H1 (cell line): ENCODE measurements around the gene KDR. TPM values are rescaled to one million over a fixed set of nuclear protein-coding genes. Genes with fewer than 3 reads are reported as not detected.

Experiments used
- CTCF ChIA-PET: fragments of 300-600 bp; sonication (Branson Sonifier 250); formaldehyde crosslinking; loops from one replicate; lab custom pipeline; 2021; ENCODE audit not compliant: partially characterized antibody; lab: Charles Lee
- POLR2A ChIA-PET: fragments of 300-600 bp; sonication (Branson Sonifier 250); formaldehyde crosslinking; loops from one replicate; lab custom pipeline; 2021; ENCODE audit warnings: inconsistent platforms; ENCODE audit not compliant: partially characterized antibody; lab: Charles Lee
- DNase-seq, 2 experiments: peaks; one replicate each; pipeline versions ENCODE4 v3.0.0 to v3.0.0-alpha.2; 2010 to 2022; ENCODE audit warnings: low spot score in 2 of 2, low read depth in 1 of 2, mixed read lengths in 1 of 2
- FAIRE-seq: peaks from 2 replicates; lab custom pipeline; 2011; peaks lifted over from hg19 to GRCh38; lab: Jason Lieb, UNC
- H2AFZ ChIP-seq: 2 replicates; pipeline ENCODE4 v1.8.1; 2012; ENCODE audit warnings: low read length, inconsistent platforms
- H2AK5ac ChIP-seq: 2 replicates; pipeline ENCODE4 v1.6.1; 2013; ENCODE audit warnings: low read depth, low read length
- H2BK120ac ChIP-seq: replicated peaks from 2 replicates; pipeline ENCODE3; 2013; ENCODE audit warnings: low read depth, low read length, inconsistent platforms
- H2BK12ac ChIP-seq: 2 replicates; pipeline ENCODE4 v1.6.1; 2013; ENCODE audit warnings: low read depth, low read length
- H2BK15ac ChIP-seq: 2 replicates; pipeline ENCODE4 v1.6.1; 2013; ENCODE audit warnings: low read length
- H2BK20ac ChIP-seq: 2 replicates; pipeline ENCODE4 v1.6.1; 2013; ENCODE audit warnings: low read length
- H2BK5ac ChIP-seq: 2 replicates; pipeline ENCODE4 v1.6.1; 2013; ENCODE audit warnings: low read depth, low read length
- H3K14ac ChIP-seq: 2 replicates; pipeline ENCODE4 v1.6.1; 2013; ENCODE audit warnings: inconsistent platforms; ENCODE audit not compliant: insufficient read length
- H3K18ac ChIP-seq: 2 replicates; pipeline ENCODE4 v1.6.1; 2013; ENCODE audit warnings: low read length; ENCODE audit errors: extremely low read depth
- H3K23ac ChIP-seq: 2 replicates; pipeline ENCODE4 v1.6.1; 2013; ENCODE audit warnings: inconsistent platforms; ENCODE audit not compliant: insufficient read length
- H3K23me2 ChIP-seq: 2 replicates; pipeline ENCODE4 v1.6.1; 2013; ENCODE audit warnings: low read depth, low read length
- H3K27ac ChIP-seq: 2 replicates; pipeline ENCODE4 v1.6.1; 2011; ENCODE audit warnings: low read depth, low read length, inconsistent platforms
- H3K27me3 ChIP-seq, 4 experiments: replicated peaks in 1 of 4; 1 replicate in 1 of 4; 2 replicates in 3 of 4; pipeline versions ENCODE4 v1.6.1 to v1.8.1; 2011 to 2013; ENCODE audit warnings: low read length in 3 of 4, mild to moderate bottlenecking in 3 of 4, inconsistent platforms in 2 of 4, mixed read lengths in 2 of 4, moderate library complexity in 1 of 4; ENCODE audit not compliant: control insufficient read depth in 3 of 4, insufficient read depth in 3 of 4; ENCODE audit errors: extremely low read depth in 1 of 4
- H3K36me3 ChIP-seq, 4 experiments: 2 replicates each; pipeline versions ENCODE4 v1.6.1 to v1.8.1; 2011 to 2013; ENCODE audit warnings: mild to moderate bottlenecking in 4 of 4, low read length in 3 of 4, moderate library complexity in 2 of 4, control low read depth in 1 of 4, inconsistent platforms in 1 of 4; ENCODE audit not compliant: insufficient read depth in 4 of 4, control insufficient read depth in 2 of 4
- H3K4ac ChIP-seq: replicated peaks from 2 replicates; pipeline ENCODE3; 2013; ENCODE audit warnings: low read length, low read depth, mixed read lengths, inconsistent platforms; ENCODE audit not compliant: insufficient read length
- H3K4me1 ChIP-seq, 4 experiments: replicated peaks in 1 of 4; 1 replicate in 1 of 4; 2 replicates in 3 of 4; pipeline versions ENCODE4 v1.6.1 to v1.8.1; 2011 to 2013; ENCODE audit warnings: low read length in 3 of 4, inconsistent platforms in 2 of 4, mixed read lengths in 1 of 4; ENCODE audit not compliant: insufficient read depth in 4 of 4, control insufficient read depth in 3 of 4
- H3K4me2 ChIP-seq, 2 experiments: 2 replicates each; pipeline versions ENCODE4 v1.6.1 to v1.8.1; 2011 to 2013; ENCODE audit warnings: low read depth in 2 of 2, low read length in 2 of 2, control low read depth in 1 of 2, inconsistent platforms in 1 of 2, mild to moderate bottlenecking in 1 of 2; ENCODE audit not compliant: insufficient read depth in 1 of 2
- H3K4me3 ChIP-seq, 4 experiments: fragments of 200-600, 300-600 bp in 1 of 4; sonication (generic), shearing (Covaris generic), sonication (Bioruptor Twin) in 1 of 4; 2 replicates each; pipeline versions ENCODE4 v1.5.1 to v1.8.1; 2011 to 2016; ENCODE audit warnings: low read length in 4 of 4, low read depth in 3 of 4, control low read depth in 2 of 4, inconsistent platforms in 2 of 4, mild to moderate bottlenecking in 2 of 4, mixed read lengths in 1 of 4, moderate library complexity in 1 of 4; ENCODE audit not compliant: insufficient read depth in 2 of 4; ENCODE audit errors: extremely low read depth in 1 of 4
- H3K56ac ChIP-seq: replicated peaks from 2 replicates; pipeline ENCODE3; 2013; ENCODE audit warnings: low read depth, mild to moderate bottlenecking, mixed read lengths, low read length, inconsistent platforms; ENCODE audit not compliant: insufficient read length
- H3K79me1 ChIP-seq: 2 replicates; pipeline ENCODE4 v1.6.1; 2013; ENCODE audit warnings: low read depth, low read length, control low read depth
- H3K79me2 ChIP-seq, 2 experiments: 2 replicates each; pipeline versions ENCODE4 v1.6.1 to v1.8.1; 2012 to 2013; ENCODE audit warnings: low read length in 2 of 2, mild to moderate bottlenecking in 2 of 2, inconsistent platforms in 1 of 2; ENCODE audit not compliant: insufficient read depth in 2 of 2, control insufficient read depth in 1 of 2
- H3K9ac ChIP-seq, 4 experiments: replicated peaks in 1 of 4; 1 replicate in 1 of 4; 2 replicates in 3 of 4; pipeline versions ENCODE4 v1.6.1 to v1.8.1; 2011 to 2013; ENCODE audit warnings: low read depth in 3 of 4, low read length in 3 of 4, control low read depth in 2 of 4, mild to moderate bottlenecking in 2 of 4, moderate library complexity in 2 of 4, inconsistent platforms in 1 of 4; ENCODE audit errors: extremely low read depth in 1 of 4
- H3K9me3 ChIP-seq, 2 experiments: 2 replicates each; pipeline versions ENCODE4 v1.6.1 to v1.8.1; 2012 to 2013; ENCODE audit warnings: mild to moderate bottlenecking in 2 of 2, moderate library complexity in 2 of 2, control low read depth in 1 of 2, inconsistent platforms in 1 of 2, low read depth in 1 of 2, low read length in 1 of 2, mixed read lengths in 1 of 2; ENCODE audit not compliant: insufficient read depth in 2 of 2
- H4K20me1 ChIP-seq, 2 experiments: replicated peaks in 1 of 2; 2 replicates each; pipeline versions ENCODE3 to v1.8.1; 2011 to 2013; ENCODE audit warnings: inconsistent platforms in 2 of 2, low read length in 2 of 2, mild to moderate bottlenecking in 1 of 2; ENCODE audit not compliant: insufficient read depth in 2 of 2, control insufficient read depth in 1 of 2
- H4K5ac ChIP-seq: 2 replicates; pipeline ENCODE4 v1.6.1; 2013; ENCODE audit warnings: low read length, low read depth, mixed read lengths, inconsistent platforms; ENCODE audit not compliant: insufficient read length
- H4K8ac ChIP-seq: 2 replicates; pipeline ENCODE4 v1.8.0; 2013; ENCODE audit warnings: mild to moderate bottlenecking, moderate library complexity, low read length, inconsistent platforms; ENCODE audit not compliant: insufficient read depth; ENCODE audit errors: extremely low read depth
- H4K91ac ChIP-seq: replicated peaks from 2 replicates; pipeline ENCODE3; 2013; ENCODE audit warnings: low read length, mixed read lengths, inconsistent platforms; ENCODE audit not compliant: insufficient read length
- ASH2L ChIP-seq: fragments of 200-600, 300-600 bp; sonication (generic); IDR thresholded peaks from one replicate; pipeline ENCODE4 v1.7.1; 2017; ENCODE audit warnings: low read length
- CBX5 ChIP-seq: fragments of 300-800, 300-1000 bp; sonication (generic); IDR thresholded peaks from 2 replicates; pipeline ENCODE4 v1.7.1; 2016; ENCODE audit warnings: antibody characterized with exemption, low read length, low read depth
- EP300 ChIP-seq, 2 experiments: IDR thresholded peaks; 1 replicate in 1 of 2; 2 replicates in 1 of 2; pipeline ENCODE4 v1.6.1; 2011 to 2012; ENCODE audit warnings: low read depth in 2 of 2, low read length in 2 of 2, mild to moderate bottlenecking in 2 of 2, borderline replicate concordance in 1 of 2, inconsistent platforms in 1 of 2, moderate library complexity in 1 of 2
- EZH2 ChIP-seq: fragments of 200-600 bp; sonication (generic); IDR thresholded peaks from 2 replicates; pipeline ENCODE4 v1.7.1; 2012; ENCODE audit warnings: low read depth, mild to moderate bottlenecking, moderate library complexity, low read length, inconsistent platforms; ENCODE audit not compliant: severe bottlenecking
- JUN ChIP-seq: IDR thresholded peaks from 2 replicates; pipeline ENCODE4 v1.6.1; 2011; ENCODE audit warnings: low read depth, mild to moderate bottlenecking, improper control_type of control experiment, low read length
- JUND ChIP-seq: IDR thresholded peaks from 2 replicates; pipeline ENCODE4 v1.6.1; 2011; ENCODE audit warnings: mild to moderate bottlenecking, improper control_type of control experiment, low read length
- KDM5A ChIP-seq: fragments of 200-600 bp; IDR thresholded peaks from 2 replicates; pipeline ENCODE4 v1.7.1; 2012; ENCODE audit warnings: mild to moderate bottlenecking, low read length, inconsistent platforms, mixed read lengths
- PHF8 ChIP-seq: fragments of 200-600 bp; sonication (generic); conservative IDR thresholded peaks from 2 replicates; pipeline ENCODE4 v1.7.1; 2012; ENCODE audit warnings: low read depth, mild to moderate bottlenecking, inconsistent platforms, low read length, moderate library complexity
- POLR2A ChIP-seq, 2 experiments: IDR thresholded peaks; 1 replicate in 1 of 2; 2 replicates in 1 of 2; pipeline ENCODE4 v1.6.1; 2011; ENCODE audit warnings: low read depth in 2 of 2, low read length in 2 of 2, mild to moderate bottlenecking in 2 of 2; ENCODE audit errors: control extremely low read depth in 1 of 2
- RNF2 ChIP-seq: fragments of 200-900, 300-1000 bp; sonication (generic); IDR thresholded peaks from 2 replicates; pipeline ENCODE4 v1.7.1; 2016; ENCODE audit warnings: borderline replicate concordance, low read depth, mild to moderate bottlenecking, antibody characterized with exemption, low read length; ENCODE audit not compliant: poor library complexity, severe bottlenecking; ENCODE audit errors: missing control alignments
- SP1 ChIP-seq: IDR thresholded peaks from 2 replicates; pipeline ENCODE4 v1.6.1; 2011; ENCODE audit warnings: low read depth, low read length
- SP4 ChIP-seq: IDR thresholded peaks from 2 replicates; pipeline ENCODE4 v1.6.1; 2012; ENCODE audit warnings: low read length, inconsistent platforms
- SUZ12 ChIP-seq: fragments of 200-600 bp; sonication (generic); IDR thresholded peaks from 2 replicates; pipeline ENCODE4 v1.6.1; 2012; ENCODE audit warnings: mild to moderate bottlenecking, inconsistent platforms, low read length, moderate library complexity, mixed read lengths
- WGBS, 2 experiments: shearing (Covaris generic) in 1 of 2; methylation state at CpG; one replicate each; pipeline versions ENCODE4 v1.1.6 to v1.1.7; 2013 to 2015; ENCODE audit warnings: low lambda C conversion rate in 2 of 2, mixed read lengths in 2 of 2, inconsistent platforms in 1 of 2, low coverage in 1 of 2, missing lambda C conversion rate in 1 of 2; ENCODE audit not compliant: insufficient replicate concordance in 2 of 2, insufficient coverage in 1 of 2, insufficient read length in 1 of 2; ENCODE audit errors: extremely low coverage in 1 of 2, missing lambda C conversion rate in 1 of 2; 5-methylcytosine and 5-hydroxymethylcytosine counted together
- polyA plus RNA-seq, 7 experiments: library from polyadenylated mRNA; depleted of rRNA in 3 of 7; stranded (reverse) in 5 of 7; unstranded in 2 of 7; fragments of >200 nt in 5 of 7; fragments of 200-250 nt in 2 of 7; gene quantifications; 1 replicate in 5 of 7; 2 replicates in 1 of 7; 4 replicates in 1 of 7; pipeline versions ENCODE4 v1.2.1 to v1.2.3, GENCODE V29; 2011 to 2013; ENCODE audit warnings: missing spikeins in 2 of 7, mixed read lengths in 2 of 7
- total RNA-seq: library from RNA; stranded (reverse); fragmentation: NEBNext Ultra II Directional; extraction: Animal tissue kit (Norgen Biotek cat#: 25700); gene quantifications from 2 replicates; pipeline ENCODE4 v1.2.1, GENCODE V29; 2021

KDR gene
- total and polyA plus RNA-seq, 2 of the 8 experiments (the other 6 are each of a cell fraction or from before 2014, with no cell fraction given): 69.3 to 106 TPM

DNA sequence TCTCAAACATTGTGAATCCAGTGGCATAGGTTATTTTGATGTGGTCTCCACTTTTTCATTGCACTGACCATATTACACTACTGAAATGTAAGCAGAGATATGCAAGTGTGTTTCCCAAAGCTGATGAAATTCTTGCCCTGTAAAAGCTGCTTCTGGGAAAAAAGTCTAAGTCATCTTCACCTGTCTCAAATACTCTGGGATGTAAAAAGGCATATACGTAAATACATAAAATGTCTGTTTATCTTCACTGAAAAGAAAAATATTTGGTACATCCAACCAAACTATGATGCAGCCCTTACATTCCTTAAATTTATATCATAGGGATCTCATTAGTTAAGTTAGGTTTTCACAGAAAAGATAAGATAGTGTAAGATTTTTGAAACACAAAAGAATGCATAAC is 7.9 kb downstream of the KDR start:
- no peak overlapping the region for H4K5ac ChIP-seq
- no peak overlapping the region for H3K56ac ChIP-seq
- H3K4ac ChIP-seq: no peak overlapping the region
- H3K14ac ChIP-seq: no peak overlapping the region
- H4K8ac ChIP-seq: no peak overlapping the region
- no peak overlapping the region for H2BK5ac ChIP-seq
- no peaks in the 10 kb centered on the region for H3K27me3 ChIP-seq
- H2AK5ac ChIP-seq: no peak overlapping the region
- DNase-seq (no peak), FAIRE-seq (peak; percentile 60)
- no peak overlapping the region for H3K4me3 ChIP-seq
- H3K23me2 ChIP-seq: no peaks in the 10 kb centered on the region; the same call in 1 of the 2 replicates
- H3K4me1 ChIP-seq: peaks cover 0 to 6% (median 3%) of the 10 kb centered on the region in 4 experiments; a peak in 3 of 7 replicates
- no peak overlapping the region for H3K27ac ChIP-seq
- no peak overlapping the region for H2AFZ ChIP-seq
- no peak overlapping the region for H2BK15ac ChIP-seq
- no peak overlapping the region for H2BK120ac ChIP-seq
- H3K9me3 ChIP-seq: no peaks in the 10 kb centered on the region
- H3K79me1 ChIP-seq: no peaks in the 10 kb centered on the region
- no peak overlapping the region for H3K23ac ChIP-seq
- no peak overlapping the region for H3K4me2 ChIP-seq
- no peak overlapping the region for H2BK20ac ChIP-seq
- peaks cover 0 to 68% of the 10 kb centered on the region in 2 experiments; a peak in 3 of 4 replicates for H3K79me2 ChIP-seq
- peaks cover 15 to 66% (median 40%) of the 10 kb centered on the region in 4 experiments for H3K36me3 ChIP-seq
- 86% methylated on average over 1 of the region's 1 CpG; no CpG with 5 or more reads in 1 of the 2 experiments for WGBS, 2 experiments
- CTCF ChIA-PET: interaction anchor here (1.2 to 2.4 kb wide), 3 partner anchors 10 to 17 kb away, joined by 4 to 8 read pairs (median 6); no protein-coding TSS in a partner anchor
- no peak overlapping the region for H2BK12ac ChIP-seq
- peaks cover 3 to 8% of the 10 kb centered on the region in 2 experiments for H4K20me1 ChIP-seq
- no peak overlapping the region for H3K9ac ChIP-seq
- POLR2A ChIA-PET: interaction anchor here (1.7 kb wide), 1 partner anchor 8 kb away, joined by 3 read pairs; the partner anchor contains the start of gene KDR
- no peak overlapping the region for H4K91ac ChIP-seq
- no peak overlapping the region for H3K18ac ChIP-seq
- no peak for TF ChIP-seq EP300 (IDR thresholded peaks at IDR 0.05; ENCODE audit: borderline replicate concordance in 1 of 2, low read depth in 2 of 2, low read length in 2 of 2)
- TF ChIP-seq SP4: no peak
- TF ChIP-seq CBX5: no peak
- no peak for TF ChIP-seq RNF2
- TF ChIP-seq JUN: no peak
- TF ChIP-seq JUND: no peak
- TF ChIP-seq KDM5A: no peak
- no peak for TF ChIP-seq SP1
- no peak for TF ChIP-seq ASH2L
- no peak for TF ChIP-seq POLR2A (IDR thresholded peaks at IDR 0.05; ENCODE audit: control extremely low read depth in 1 of 2, low read depth in 2 of 2, low read length in 2 of 2)
- no peak for TF ChIP-seq PHF8
- TF ChIP-seq SUZ12: no peak
- TF ChIP-seq EZH2: no peak
